Adrenal gland (tissue), 12 donors: ENCODE results near the gene BNC2. TPM values are rescaled to one million over a fixed set of nuclear protein-coding genes. Genes with fewer than 3 reads are reported as not detected.
A peak's percentile ranks its signal among the peaks of the same experiment; 100 is the strongest.

ENCODE experiments used
- DNase-seq, 7 donors: peaks; one replicate each; pipeline ENCODE4 v3.0.0-alpha.2; 2019 to 2020
- H3K27ac ChIP-seq, 5 donors: fragments of 200-600 bp; sonication (generic) in 4 of 5; 1 replicate in 3 of 5; 2 replicates in 2 of 5; pipeline versions ENCODE4 v1.5.1 to v1.8.0; 2016 to 2020; ENCODE audit warnings: mild to moderate bottlenecking in 1 of 5
- H3K27me3 ChIP-seq: fragments of 200-600 bp; 2 replicates; pipeline ENCODE4 v1.8.0; 2021
- H3K36me3 ChIP-seq, 2 donors: fragments of 200-600 bp; replicated peaks in 1 of 2; 1 replicate in 1 of 2; 2 replicates in 1 of 2; pipeline versions ENCODE4 v1.5.1 to v1.8.0; 2018 to 2022
- H3K4me1 ChIP-seq, 2 donors: fragments of 200-600 bp; replicated peaks in 1 of 2; 1 replicate in 1 of 2; 2 replicates in 1 of 2; pipeline versions ENCODE4 v1.5.1 to v1.8.0; 2018 to 2021
- H3K4me3 ChIP-seq, 4 donors: fragments of 200-600 bp; sonication (generic) in 3 of 4; one replicate each; pipeline ENCODE4 v1.5.1; 2016 to 2018
- H3K9me3 ChIP-seq, 3 donors: fragments of 200-600 bp; sonication (generic) in 1 of 3; replicated peaks in 1 of 3; 1 replicate in 2 of 3; 2 replicates in 1 of 3; pipeline versions ENCODE4 v1.5.1 to v1.8.0; 2016 to 2021
- POLR2A ChIP-seq, 2 donors: fragments of 450-650 bp; IDR thresholded peaks; one replicate each; pipeline ENCODE4 v1.6.1; 2017; ENCODE audit warnings: antibody characterized with exemption in 2 of 2, mild to moderate bottlenecking in 2 of 2, moderate library complexity in 1 of 2
- WGBS, 4 donors: extraction: QIAGEN DNeasy Blood & Tissue Kit in 2 of 4; methylation state at CpG; one replicate each; pipeline versions ENCODE4 v1.1.5 to v1.1.7; 2013 to 2017; 5-methylcytosine and 5-hydroxymethylcytosine counted together
- intact Hi-C, 2 donors: fragments of 100-400 bp; cut with DNase I; formaldehyde crosslinking; loops; one replicate each; pipeline versions ENCODE4 v1.14.1 to v1.15.0; 2022 to 2023
- polyA plus RNA-seq, 3 donors: library from polyadenylated mRNA; stranded (reverse); fragments of 200-250 nt in 2 of 3; fragments of 350-450 nt in 1 of 3; fragmentation: Illumina TruSeq in 1 of 3; extraction: RNeasy Lipid Tissue Mini Kit (QIAGEN cat#74804) in 1 of 3; gene quantifications; one replicate each; pipeline ENCODE4 v1.2.3, GENCODE V29; 2013 to 2014
- total RNA-seq, 9 donors: library from RNA; depleted of rRNA in 4 of 9; stranded (reverse); fragments of >200 nt in 4 of 9; fragments of 120-200 nt in 1 of 9; fragmentation: NEBNext Ultra II Directional in 1 of 9; extraction: Animal tissue kit (Norgen Biotek cat#: 25700) in 1 of 9; gene quantifications; one replicate each; pipeline versions ENCODE4 v1.1.0 to v1.2.4, GENCODE V29; 2013 to 2023
- TF ChIP-seq, protein P1 (sequence below), 6 experiments: fragments of 450-650 bp in 4 of 6; fragments of 200-600 bp in 2 of 6; sonication (generic) in 1 of 6; IDR thresholded peaks; 1 replicate in 5 of 6; 2 replicates in 1 of 6; pipeline versions ENCODE4 v1.5.1 to v1.8.0; 2016 to 2021; ENCODE audit warnings: antibody characterized with exemption in 6 of 6, mild to moderate bottlenecking in 2 of 6, moderate library complexity in 1 of 6
- donor health status: healthy with polysubstance abuse.
- donor health status: Bipolar disorder and iron deficiency.
- donor health status: DM: yes; HTN: yes; CAD: no.
- donor health status: DM: no; HTN: no; CAD: no.
- donor health status: DM: no; HTN: no; CAD: no.
- donor health status: DM: yes; HTN: yes; CAD: no.

The BNC2 gene
- total and polyA plus RNA-seq, 12 donors = 1.1 to 11.1 (median 5.0) TPM

DNA sequence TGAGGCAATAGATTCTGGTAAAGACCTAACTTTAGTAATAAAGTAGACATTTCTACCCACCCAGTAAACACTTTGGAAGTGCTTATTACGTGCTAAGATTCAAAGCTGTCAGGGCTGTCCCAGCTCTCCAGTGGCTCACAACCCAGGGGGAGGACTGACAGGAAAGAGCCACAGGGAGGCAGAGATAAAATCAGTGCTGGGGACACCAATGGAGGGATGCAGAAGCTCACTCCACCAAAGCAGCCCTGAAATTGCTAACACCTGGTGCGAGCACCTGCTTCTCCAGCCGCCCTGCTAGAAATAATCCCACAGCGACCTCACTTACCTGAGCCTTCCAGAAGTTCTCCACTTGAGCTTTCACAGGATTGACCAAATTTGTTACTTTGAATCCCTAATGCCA is 501.0 kb downstream of the BNC2 start:
- no peak overlapping the region for H3K4me3 ChIP-seq
- intact Hi-C loops = no loop called here
- no peak overlapping the region for H3K27ac ChIP-seq
- WGBS, 4 donors = 83 to 97% (median 92%) methylated on average over 4 of the region's 4 CpGs
- no peaks in the 10 kb centered on the region for H3K36me3 ChIP-seq
- no peaks in the 10 kb centered on the region for H3K9me3 ChIP-seq
- DNase-seq = no peak
- H3K4me1 ChIP-seq = no peaks in the 10 kb centered on the region
- no peaks in the 10 kb centered on the region for H3K27me3 ChIP-seq
- TF ChIP-seq POLR2A (IDR thresholded peaks at IDR 0.05) = no peak
- TF ChIP-seq, protein P1, sequence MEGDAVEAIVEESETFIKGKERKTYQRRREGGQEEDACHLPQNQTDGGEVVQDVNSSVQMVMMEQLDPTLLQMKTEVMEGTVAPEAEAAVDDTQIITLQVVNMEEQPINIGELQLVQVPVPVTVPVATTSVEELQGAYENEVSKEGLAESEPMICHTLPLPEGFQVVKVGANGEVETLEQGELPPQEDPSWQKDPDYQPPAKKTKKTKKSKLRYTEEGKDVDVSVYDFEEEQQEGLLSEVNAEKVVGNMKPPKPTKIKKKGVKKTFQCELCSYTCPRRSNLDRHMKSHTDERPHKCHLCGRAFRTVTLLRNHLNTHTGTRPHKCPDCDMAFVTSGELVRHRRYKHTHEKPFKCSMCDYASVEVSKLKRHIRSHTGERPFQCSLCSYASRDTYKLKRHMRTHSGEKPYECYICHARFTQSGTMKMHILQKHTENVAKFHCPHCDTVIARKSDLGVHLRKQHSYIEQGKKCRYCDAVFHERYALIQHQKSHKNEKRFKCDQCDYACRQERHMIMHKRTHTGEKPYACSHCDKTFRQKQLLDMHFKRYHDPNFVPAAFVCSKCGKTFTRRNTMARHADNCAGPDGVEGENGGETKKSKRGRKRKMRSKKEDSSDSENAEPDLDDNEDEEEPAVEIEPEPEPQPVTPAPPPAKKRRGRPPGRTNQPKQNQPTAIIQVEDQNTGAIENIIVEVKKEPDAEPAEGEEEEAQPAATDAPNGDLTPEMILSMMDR (IDR thresholded peaks at IDR 0.05) = no peak

DNA sequence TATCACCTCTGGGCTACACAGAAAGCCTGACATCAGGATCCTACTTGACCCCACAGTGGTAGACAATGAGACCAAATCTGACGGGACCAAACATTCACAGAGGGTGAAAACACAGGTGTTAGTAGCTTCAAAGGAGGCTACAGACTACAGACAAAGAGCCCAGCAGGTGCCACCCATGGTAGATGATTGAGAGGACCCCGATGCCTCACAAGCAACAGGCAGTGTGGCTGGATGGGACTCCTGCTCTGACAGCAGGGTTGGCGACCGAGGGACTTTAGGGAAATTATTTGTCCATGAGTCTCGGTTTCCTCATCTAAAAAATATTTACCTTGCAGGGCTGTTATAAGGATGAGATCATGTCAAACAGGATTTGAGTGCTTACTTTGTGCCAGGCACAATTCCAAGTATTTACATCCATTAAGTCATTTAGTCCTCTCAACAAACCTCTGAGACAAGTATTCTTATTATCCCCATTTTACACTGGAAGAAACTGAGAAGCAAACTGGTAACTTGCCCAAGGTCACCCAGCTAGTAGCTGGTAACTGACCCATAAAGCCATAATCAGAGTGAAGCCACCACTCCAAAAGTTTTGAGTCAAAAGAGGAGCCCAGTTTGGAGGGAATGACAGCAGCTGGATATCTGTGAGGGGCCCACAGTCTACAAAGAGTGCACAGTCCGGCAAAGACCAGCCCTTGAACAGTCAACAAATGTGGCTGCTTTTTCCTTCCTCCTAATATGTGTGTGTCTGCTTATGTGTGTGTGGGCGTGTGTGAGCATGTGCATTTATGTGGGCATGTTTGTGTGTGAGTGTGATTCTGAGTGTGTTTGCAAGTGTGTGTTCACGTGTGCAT is 502.0 kb downstream of the BNC2 start:
- TF ChIP-seq, protein P1 (IDR thresholded peaks at IDR 0.05) = no peak
- no peak for TF ChIP-seq POLR2A (IDR thresholded peaks at IDR 0.05)
- no peak overlapping the region for H3K4me3 ChIP-seq
- no peaks in the 10 kb centered on the region for H3K9me3 ChIP-seq
- no peaks in the 10 kb centered on the region for H3K36me3 ChIP-seq
- DNase-seq = no peak
- WGBS, 4 donors = 80 to 86% (median 83%) methylated on average over 7 to 8 of the region's 8 CpGs
- no peaks in the 10 kb centered on the region for H3K27me3 ChIP-seq
- H3K27ac ChIP-seq = no peak overlapping the region
- intact Hi-C loops = no loop called here
- H3K4me1 ChIP-seq = no peaks in the 10 kb centered on the region

DNA sequence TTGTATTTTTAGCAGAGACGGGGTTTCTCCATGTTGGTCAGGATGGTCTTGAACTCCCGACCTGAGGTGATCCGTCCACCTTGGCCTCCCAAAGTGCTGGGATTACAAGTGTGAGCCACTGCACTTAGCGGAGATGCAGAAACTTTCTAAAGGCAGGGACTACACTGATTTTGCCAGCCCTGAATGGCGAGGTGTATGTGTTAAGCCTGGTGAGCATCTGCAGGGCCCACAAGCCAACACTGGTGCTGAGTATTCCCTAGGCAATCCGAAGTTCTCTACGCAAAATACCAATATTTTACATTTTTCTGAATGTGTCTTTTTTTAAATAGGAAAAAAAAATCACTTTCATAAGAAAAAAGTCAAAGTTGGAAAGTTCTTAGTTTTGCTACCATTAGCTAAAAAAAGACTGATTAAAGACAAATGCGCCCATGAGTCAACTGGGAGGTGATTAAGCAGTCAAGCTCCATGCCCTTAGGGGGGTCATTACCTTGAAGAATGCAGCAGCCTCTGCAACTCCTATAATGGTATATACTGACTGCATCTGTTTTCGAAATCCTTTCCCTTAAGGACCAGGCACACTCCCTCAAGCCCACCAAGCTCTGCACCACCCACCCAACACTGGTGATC is 502.8 kb downstream of the BNC2 start:
- no peak for TF ChIP-seq POLR2A (IDR thresholded peaks at IDR 0.05)
- TF ChIP-seq, protein P1 (IDR thresholded peaks at IDR 0.05) = no peak
- no peaks in the 10 kb centered on the region for H3K4me1 ChIP-seq
- H3K27ac ChIP-seq = no peak overlapping the region
- intact Hi-C loops = no loop called here
- WGBS, 4 donors = 85 to 88% (median 87%) methylated on average over 8 to 9 of the region's 9 CpGs
- H3K9me3 ChIP-seq = no peaks in the 10 kb centered on the region
- no peaks in the 10 kb centered on the region for H3K27me3 ChIP-seq
- H3K36me3 ChIP-seq = no peaks in the 10 kb centered on the region
- DNase-seq = no peak
- no peak overlapping the region for H3K4me3 ChIP-seq

DNA sequence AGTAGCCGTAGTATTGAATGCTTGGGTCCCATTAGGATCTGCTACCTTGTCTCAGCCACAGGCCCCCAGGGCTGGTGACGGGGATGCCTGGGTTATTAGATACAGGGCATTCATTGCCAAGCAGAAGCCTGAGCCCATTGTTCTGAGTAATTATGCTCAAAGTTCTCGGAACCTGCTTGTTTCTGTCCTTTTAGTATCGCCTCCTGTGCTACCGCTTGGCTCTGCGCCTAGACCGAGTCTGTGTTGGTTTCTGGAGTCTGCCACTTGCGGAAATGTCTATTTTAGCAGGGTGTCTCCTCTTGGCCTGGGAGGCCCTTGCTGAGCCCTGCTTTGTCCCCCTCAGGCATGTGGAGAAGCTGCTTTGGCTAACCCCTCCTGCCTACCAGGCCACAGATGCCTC is 506.1 kb downstream of the BNC2 start:
- Histone ChIP-seq H3K4me3 (no peak overlapping the region), H3K36me3 (no peaks in the 10 kb centered on the region), H3K27me3 (no peaks in the 10 kb centered on the region), H3K4me1 (no peaks in the 10 kb centered on the region), H3K27ac (no peak overlapping the region), H3K9me3 (no peaks in the 10 kb centered on the region)
- WGBS, 4 donors = 82 to 94% (median 92%) methylated on average over 8 of the region's 8 CpGs
- peak in 1 of 7 donors; percentile 28 for DNase-seq
- TF ChIP-seq, protein P1 (IDR thresholded peaks at IDR 0.05) = no peak
- no peak for TF ChIP-seq POLR2A (IDR thresholded peaks at IDR 0.05)
- intact Hi-C loops = no loop called here
